Ovary (tissue), 9 donors: Measurements from ENCODE around the gene FITM2. TPM values are rescaled to one million over a fixed set of nuclear protein-coding genes. Genes with fewer than 3 reads are reported as not detected.
"Not testable (repeated sequence)": the region's sequence is repeated elsewhere in the genome, so short reads cannot be mapped to it uniquely, and the experiment has no call there.

Experiments used
- DNase-seq, 5 donors: peaks; one replicate each; pipeline ENCODE4 v3.0.0-alpha.2; 2019 to 2020
- H3K27ac ChIP-seq, 2 donors: fragments of 200-600 bp; one replicate each; pipeline versions ENCODE4 v1.5.1 to v1.8.0; 2019 to 2022
- H3K27me3 ChIP-seq: fragments of 200-600 bp; one replicate; pipeline ENCODE4 v1.8.0; 2022
- H3K36me3 ChIP-seq: fragments of 200-600 bp; sonication (generic); one replicate; pipeline ENCODE4 v1.5.1; 2019
- H3K4me1 ChIP-seq: one replicate; pipeline ENCODE4 v1.8.1; 2013; ENCODE audit warnings: mild to moderate bottlenecking, moderate library complexity; ENCODE audit not compliant: insufficient read depth
- H3K4me3 ChIP-seq: fragments of 200-600 bp; sonication (generic); one replicate; pipeline ENCODE4 v1.5.1; 2017
- H3K9me3 ChIP-seq, 2 donors: fragments of 200-600 bp in 1 of 2; sonication (generic) in 1 of 2; one replicate each; pipeline versions ENCODE4 v1.5.1 to v1.8.1; 2013 to 2019; ENCODE audit warnings: mild to moderate bottlenecking in 1 of 2, moderate library complexity in 1 of 2
- EP300 ChIP-seq: sonication (generic); formaldehyde crosslinking; IDR thresholded peaks from one replicate; pipeline ENCODE4 v1.6.1; 2017; ENCODE audit warnings: antibody characterized with exemption
- POLR2A ChIP-seq: fragments of 450-650 bp; IDR thresholded peaks from one replicate; pipeline ENCODE4 v1.6.1; 2017; ENCODE audit warnings: antibody characterized with exemption, mild to moderate bottlenecking, moderate library complexity
- WGBS, 3 donors: extraction: QIAGEN DNeasy Blood & Tissue Kit in 1 of 3; methylation state at CpG; one replicate each; pipeline versions ENCODE4 v1.1.5 to v1.1.7; 2013 to 2017; 5-methylcytosine and 5-hydroxymethylcytosine counted together
- intact Hi-C, 4 donors: fragments of 100-400 bp; cut with DNase I; formaldehyde crosslinking; loops; one replicate each; pipeline versions ENCODE4 v1.11.0 to v1.15.1; 2022 to 2023
- polyA plus RNA-seq, 2 donors: library from polyadenylated mRNA; stranded (reverse); fragments of 200-250 nt in 1 of 2; fragments of 350-450 nt in 1 of 2; fragmentation: Illumina TruSeq in 1 of 2; extraction: RNeasy Lipid Tissue Mini Kit (QIAGEN cat#74804) in 1 of 2; gene quantifications; one replicate each; pipeline ENCODE4 v1.2.3, GENCODE V29; 2013 to 2014
- total RNA-seq, 7 donors: library from RNA; depleted of rRNA in 2 of 7; stranded (reverse); fragments of >200 nt in 2 of 7; fragmentation: NEBNext Ultra II Directional in 3 of 7; extraction: Animal tissue kit (Norgen Biotek cat#: 25700) in 3 of 7; gene quantifications; one replicate each; pipeline versions ENCODE4 v1.1.0 to v1.2.4, GENCODE V29; 2016 to 2023
- TF ChIP-seq, protein P1 (sequence below), 3 donors: fragments of 450-650 bp in 2 of 3; fragments of 200-600 bp in 1 of 3; IDR thresholded peaks; one replicate each; pipeline versions ENCODE4 v1.5.1 to v1.8.0; 2016 to 2022; ENCODE audit warnings: antibody characterized with exemption in 3 of 3, mild to moderate bottlenecking in 1 of 3
- donor health status: DM: no; HTN: no; CAD: no; lungs with moderate emphysema.
- donor health status: DM: no; HTN: no; CAD: no.
- donor health status: Bipolar disorder and iron deficiency.
- donor health status: DM: yes; HTN: yes; CAD: no.
- donor health status: DM: no; HTN: no; CAD: no.
- donor health status: DM: yes; HTN: yes; CAD: no.

Gene FITM2
- total and polyA plus RNA-seq, 9 donors, result 3.6 to 15.4 (median 8.0) TPM

GRCh38 chr20:44306927-44307326, 4.1 kb downstream of the FITM2 start:
- intact Hi-C loops, result no loop called here
- H3K36me3 ChIP-seq, result no peaks in the 10 kb centered on the region
- no peaks in the 10 kb centered on the region for H3K27me3 ChIP-seq
- WGBS, 3 donors, result 91 to 93% (median 92%) methylated on average over 9 of the region's 9 CpGs
- DNase-seq, result no peak
- H3K4me1 ChIP-seq, result peaks cover 9% of the 10 kb centered on the region
- no peak overlapping the region for H3K4me3 ChIP-seq
- TF ChIP-seq, protein P1, sequence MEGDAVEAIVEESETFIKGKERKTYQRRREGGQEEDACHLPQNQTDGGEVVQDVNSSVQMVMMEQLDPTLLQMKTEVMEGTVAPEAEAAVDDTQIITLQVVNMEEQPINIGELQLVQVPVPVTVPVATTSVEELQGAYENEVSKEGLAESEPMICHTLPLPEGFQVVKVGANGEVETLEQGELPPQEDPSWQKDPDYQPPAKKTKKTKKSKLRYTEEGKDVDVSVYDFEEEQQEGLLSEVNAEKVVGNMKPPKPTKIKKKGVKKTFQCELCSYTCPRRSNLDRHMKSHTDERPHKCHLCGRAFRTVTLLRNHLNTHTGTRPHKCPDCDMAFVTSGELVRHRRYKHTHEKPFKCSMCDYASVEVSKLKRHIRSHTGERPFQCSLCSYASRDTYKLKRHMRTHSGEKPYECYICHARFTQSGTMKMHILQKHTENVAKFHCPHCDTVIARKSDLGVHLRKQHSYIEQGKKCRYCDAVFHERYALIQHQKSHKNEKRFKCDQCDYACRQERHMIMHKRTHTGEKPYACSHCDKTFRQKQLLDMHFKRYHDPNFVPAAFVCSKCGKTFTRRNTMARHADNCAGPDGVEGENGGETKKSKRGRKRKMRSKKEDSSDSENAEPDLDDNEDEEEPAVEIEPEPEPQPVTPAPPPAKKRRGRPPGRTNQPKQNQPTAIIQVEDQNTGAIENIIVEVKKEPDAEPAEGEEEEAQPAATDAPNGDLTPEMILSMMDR (IDR thresholded peaks at IDR 0.05), result no peak
- no peak for TF ChIP-seq EP300
- TF ChIP-seq POLR2A, result no peak
- H3K9me3 ChIP-seq, result no peaks in the 10 kb centered on the region
- H3K27ac ChIP-seq, result no peak overlapping the region

DNA sequence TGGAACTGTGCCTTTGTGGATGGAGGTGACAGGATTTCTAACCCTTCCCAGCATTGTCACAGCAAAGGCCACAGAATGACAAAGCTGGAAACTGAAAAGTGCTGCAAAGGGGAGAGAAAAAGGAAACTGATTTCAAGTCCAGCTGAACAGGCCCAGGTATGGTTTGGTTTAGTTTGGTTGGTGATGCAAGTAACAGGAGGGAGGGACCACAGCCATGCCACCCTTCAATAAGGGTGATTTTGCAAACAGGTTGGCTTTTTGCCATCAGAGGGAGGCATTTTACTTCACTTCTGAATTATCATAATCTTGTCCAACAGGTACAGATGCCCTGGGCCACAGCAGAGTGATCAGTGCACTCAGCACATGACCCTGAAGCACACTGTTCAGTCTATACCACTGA, 6.6 kb downstream of the FITM2 start:
- intact Hi-C loops, result no loop called here
- Histone ChIP-seq H3K27me3 (no peaks in the 10 kb centered on the region), H3K36me3 (no peaks in the 10 kb centered on the region), H3K27ac (no peak overlapping the region), H3K9me3 (no peaks in the 10 kb centered on the region), H3K4me1 (peaks cover 1% of the 10 kb centered on the region), H3K4me3 (no peak overlapping the region)
- no peak for DNase-seq
- TF ChIP-seq POLR2A (no peak), EP300 (no peak)
- TF ChIP-seq, protein P1 (IDR thresholded peaks at IDR 0.05), result no peak

DNA sequence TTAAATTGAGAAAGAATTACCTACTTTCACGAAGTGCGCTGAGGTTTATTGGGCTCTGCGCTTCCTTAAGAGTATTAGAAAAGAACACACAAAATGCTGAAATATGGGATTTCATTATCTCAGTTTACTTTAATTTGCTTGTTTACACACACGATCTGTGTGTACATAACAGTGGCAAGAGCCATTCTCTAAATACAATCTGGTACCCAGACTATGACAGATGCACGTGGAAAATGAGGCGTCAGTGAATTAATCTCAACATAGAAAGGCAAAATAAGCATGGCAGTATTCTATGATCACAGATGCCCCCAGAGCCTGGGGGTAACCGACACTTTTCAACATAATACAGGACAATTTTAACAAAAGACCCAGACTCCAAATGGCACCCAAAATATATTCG, 8.3 kb downstream of the FITM2 start:
- intact Hi-C loops, result no loop called here
- Histone ChIP-seq H3K4me3 (no peak overlapping the region), H3K4me1 (peaks cover 1% of the 10 kb centered on the region), H3K27ac (no peak overlapping the region), H3K9me3 (no peaks in the 10 kb centered on the region), H3K36me3 (no peaks in the 10 kb centered on the region), H3K27me3 (no peaks in the 10 kb centered on the region)
- no peak for TF ChIP-seq EP300
- TF ChIP-seq, protein P1 (IDR thresholded peaks at IDR 0.05), result no peak
- no peak for TF ChIP-seq POLR2A
- WGBS, 3 donors, result 84 to 88% (median 84%) methylated on average over 8 of the region's 8 CpGs
- no peak for DNase-seq

DNA sequence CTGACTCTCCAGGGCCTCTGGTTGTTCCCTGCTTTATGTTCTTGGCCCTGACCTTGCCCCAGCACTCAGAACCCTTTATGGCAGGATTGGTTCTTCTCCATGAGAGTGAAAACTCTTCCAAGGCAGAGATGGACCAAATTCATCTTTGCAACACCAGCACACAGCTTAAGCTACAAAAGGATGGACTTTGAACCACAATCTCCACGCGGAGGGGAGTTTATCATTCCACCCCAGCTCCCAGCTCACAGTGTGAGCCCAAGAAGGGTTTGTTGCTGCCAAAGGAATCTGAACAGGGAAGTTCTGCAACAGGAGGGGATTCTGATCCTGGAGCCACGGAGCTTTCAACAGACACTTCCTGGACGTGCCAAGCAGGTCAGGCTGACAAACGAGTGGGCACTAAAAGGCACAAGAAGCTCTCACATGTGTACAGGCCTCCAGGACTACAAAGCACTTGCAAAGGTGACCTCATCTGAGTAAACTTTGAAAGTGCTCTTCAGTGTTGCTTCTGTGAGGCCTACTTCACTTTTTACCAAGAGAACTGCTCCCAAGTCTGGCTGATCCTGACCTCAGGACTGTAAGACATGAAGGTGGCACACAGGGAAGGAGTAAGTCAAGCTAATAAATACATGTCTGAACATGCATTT, 8.9 kb downstream of the FITM2 start:
- Histone ChIP-seq H3K36me3 (no peaks in the 10 kb centered on the region), H3K4me1 (peaks cover 1% of the 10 kb centered on the region), H3K4me3 (no peak overlapping the region), H3K27ac (no peak overlapping the region), H3K27me3 (no peaks in the 10 kb centered on the region), H3K9me3 (no peaks in the 10 kb centered on the region)
- WGBS, 3 donors, result 45 to 56% (median 50%) methylated on average over 5 of the region's 5 CpGs
- intact Hi-C loops, result no loop called here
- TF ChIP-seq, protein P1 (IDR thresholded peaks at IDR 0.05), result no peak
- no peak for TF ChIP-seq POLR2A
- no peak for TF ChIP-seq EP300
- DNase-seq, result no peak

DNA sequence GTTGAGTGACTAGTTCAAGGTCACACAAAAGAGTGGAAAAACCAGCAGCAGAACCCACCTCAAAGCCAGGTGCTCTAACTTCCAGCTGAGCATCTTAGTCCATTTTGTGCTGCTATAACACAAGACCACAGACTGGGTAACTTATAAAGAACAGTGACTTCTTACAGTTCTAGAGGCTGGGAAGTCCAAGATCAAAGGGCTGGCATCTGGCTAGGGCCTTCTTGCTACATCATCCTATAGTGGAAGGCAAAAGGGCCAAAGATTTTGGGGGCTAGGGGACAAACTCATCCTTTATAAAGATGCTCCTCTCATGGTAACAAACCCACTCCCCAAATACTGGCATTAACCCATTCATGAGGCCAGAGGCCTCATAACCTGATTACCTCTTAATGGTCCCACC, 9.7 kb downstream of the FITM2 start:
- Histone ChIP-seq H3K4me1 (peaks cover 1% of the 10 kb centered on the region), H3K9me3 (no peaks in the 10 kb centered on the region), H3K36me3 (no peaks in the 10 kb centered on the region), H3K27ac (no peak overlapping the region), H3K27me3 (no peaks in the 10 kb centered on the region), H3K4me3 (no peak overlapping the region)
- no peak for DNase-seq
- no peak for TF ChIP-seq POLR2A
- TF ChIP-seq EP300, result no peak
- TF ChIP-seq, protein P1 (IDR thresholded peaks at IDR 0.05), result no peak
- intact Hi-C loops, result no loop called here

DNA sequence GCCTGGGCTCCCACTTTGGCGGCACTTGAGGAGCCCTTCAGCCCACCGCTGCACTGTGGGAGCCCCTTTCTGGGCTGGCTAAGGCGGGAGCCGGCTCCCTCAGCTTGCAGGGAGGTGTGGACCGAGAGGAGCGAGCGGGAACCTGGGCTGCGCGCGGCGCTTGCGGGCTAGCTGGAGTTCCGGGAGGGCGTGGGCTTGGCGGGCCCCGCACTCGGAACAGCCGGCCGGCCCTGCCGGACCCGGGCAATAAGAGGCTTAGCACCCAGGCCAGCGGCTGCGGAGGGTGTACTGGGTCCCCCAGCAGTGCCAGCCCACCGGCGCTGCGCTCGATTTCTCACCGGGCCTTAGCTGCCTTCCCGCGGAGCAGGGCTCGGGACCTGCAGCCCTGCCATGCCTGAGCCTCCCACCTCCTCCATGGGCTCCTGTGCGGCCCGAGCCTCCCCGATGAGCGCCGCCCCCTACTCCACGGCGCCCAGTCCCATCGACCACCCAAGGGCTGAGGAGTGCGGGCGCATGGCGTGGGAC, 11.9 kb downstream of the FITM2 start:
- intact Hi-C loops, H3K4me3 ChIP-seq, H3K36me3 ChIP-seq, H3K27me3 ChIP-seq, DNase-seq, H3K9me3 ChIP-seq, H3K4me1 ChIP-seq, H3K27ac ChIP-seq: not testable (repeated sequence)
- WGBS, 3 donors, result 89 to 96% (median 95%) methylated on average over 37 to 42 of the region's 42 CpGs
